Upper lobe of left lung (tissue), 6 donors: ENCODE measurements around the gene TBX6. TPM values are rescaled to one million over a fixed set of nuclear protein-coding genes. Genes with fewer than 3 reads are reported as not detected.

ENCODE experiments used
- ATAC-seq, 2 donors: fragments of 200-7000 bp; cut with Tn5 transposase; one replicate each; pipeline ENCODE4 v1.9.1; 2022; ENCODE audit warnings: mild to moderate bottlenecking in 2 of 2, moderate library complexity in 2 of 2; ENCODE audit not compliant: low FRiP score in 2 of 2
- DNase-seq, 2 donors: peaks; one replicate each; pipeline ENCODE4 v3.0.0-alpha.2; 2019 to 2020
- H3K27ac ChIP-seq, 4 donors: fragments of 200-600 bp; sonication (generic); one replicate each; pipeline ENCODE4 v1.5.1; 2016 to 2019
- H3K27me3 ChIP-seq, 4 donors: fragments of 200-600 bp; sonication (generic); one replicate each; pipeline ENCODE4 v1.5.1; 2017 to 2019
- H3K36me3 ChIP-seq, 4 donors: fragments of 200-600 bp; sonication (generic); one replicate each; pipeline ENCODE4 v1.5.1; 2016 to 2019
- H3K4me1 ChIP-seq, 4 donors: fragments of 200-600 bp; sonication (generic); one replicate each; pipeline ENCODE4 v1.5.1; 2018 to 2019
- H3K4me3 ChIP-seq, 4 donors: fragments of 200-600 bp; sonication (generic); one replicate each; pipeline ENCODE4 v1.5.1; 2017 to 2019; ENCODE audit warnings: mild to moderate bottlenecking in 2 of 4, moderate library complexity in 1 of 4
- H3K9me3 ChIP-seq, 4 donors: fragments of 200-600 bp; sonication (generic); one replicate each; pipeline ENCODE4 v1.5.1; 2018 to 2019
- CTCF ChIP-seq, 6 experiments: fragments of 450-650 bp in 4 of 6; fragments of 200-600 bp in 2 of 6; sonication (generic) in 2 of 6; IDR thresholded peaks; one replicate each; pipeline ENCODE4 v1.5.1; 2016 to 2019; ENCODE audit warnings: antibody characterized with exemption in 6 of 6
- EP300 ChIP-seq, 4 donors: sonication (generic); formaldehyde crosslinking; IDR thresholded peaks; one replicate each; pipeline ENCODE4 v1.5.1; 2017; ENCODE audit warnings: antibody characterized with exemption in 4 of 4, control low read depth in 2 of 4
- POLR2A ChIP-seq, 4 donors: fragments of 450-650 bp; IDR thresholded peaks; one replicate each; pipeline ENCODE4 v1.5.1; 2016 to 2017; ENCODE audit warnings: antibody characterized with exemption in 4 of 4, mild to moderate bottlenecking in 2 of 4
- POLR2AphosphoS5 ChIP-seq, 2 donors: sonication (generic); formaldehyde crosslinking; IDR thresholded peaks; one replicate each; pipeline ENCODE4 v1.5.1; 2017; ENCODE audit warnings: antibody characterized with exemption in 2 of 2
- WGBS, 2 donors: methylation state at CpG; one replicate each; pipeline ENCODE4 v1.1.5; 2017 to 2018; 5-methylcytosine and 5-hydroxymethylcytosine counted together
- total RNA-seq, 6 donors: library from RNA; depleted of rRNA in 4 of 6; stranded (reverse); fragments of >200 nt in 4 of 6; gene quantifications; one replicate each; pipeline versions ENCODE4 v1.1.0 to v1.2.1, GENCODE V29; 2016 to 2021
- donor health status: DM: no; HTN: no; CAD: no; lungs with moderate emphysema.
- donor health status: DM: no; HTN: yes; CAD: no; lungs with severe emphysema.

The TBX6 gene
- total RNA-seq, 6 donors from 2014 or later = 0.69 to 9.4 (median 1.4) TPM

GRCh38 chr16:30121741-30122571 is 30.2 kb upstream of the TBX6 start:
- peaks cover 23 to 34% (median 30%) of the 10 kb centered on the region in 4 donors for H3K4me1 ChIP-seq
- H3K9me3 ChIP-seq = no peaks in the 10 kb centered on the region
- H3K27me3 ChIP-seq = no peaks in the 10 kb centered on the region
- TF ChIP-seq EP300 (IDR thresholded peaks at IDR 0.05) (no peak), POLR2AphosphoS5 (IDR thresholded peaks at IDR 0.05) (peak in 1 of 2 donors; percentile 52), CTCF (IDR thresholded peaks at IDR 0.05) (no peak), POLR2A (IDR thresholded peaks at IDR 0.05) (peak in 1 of 4 donors; percentile 15)
- peaks cover 10 to 43% (median 22%) of the 10 kb centered on the region in 4 donors for H3K36me3 ChIP-seq
- H3K27ac ChIP-seq = peak overlapping the region; percentile 88 to 99 (median 96)
- peak overlapping the region; percentile 84 to 99 (median 96) for H3K4me3 ChIP-seq
- DNase-seq (peak; percentile 61 to 64), ATAC-seq (peak; percentile 38 to 66)
- whole genome bisulfite sequencing, 2 donors = 33 to 35% methylated on average over 15 to 31 of the region's 31 CpGs

DNA sequence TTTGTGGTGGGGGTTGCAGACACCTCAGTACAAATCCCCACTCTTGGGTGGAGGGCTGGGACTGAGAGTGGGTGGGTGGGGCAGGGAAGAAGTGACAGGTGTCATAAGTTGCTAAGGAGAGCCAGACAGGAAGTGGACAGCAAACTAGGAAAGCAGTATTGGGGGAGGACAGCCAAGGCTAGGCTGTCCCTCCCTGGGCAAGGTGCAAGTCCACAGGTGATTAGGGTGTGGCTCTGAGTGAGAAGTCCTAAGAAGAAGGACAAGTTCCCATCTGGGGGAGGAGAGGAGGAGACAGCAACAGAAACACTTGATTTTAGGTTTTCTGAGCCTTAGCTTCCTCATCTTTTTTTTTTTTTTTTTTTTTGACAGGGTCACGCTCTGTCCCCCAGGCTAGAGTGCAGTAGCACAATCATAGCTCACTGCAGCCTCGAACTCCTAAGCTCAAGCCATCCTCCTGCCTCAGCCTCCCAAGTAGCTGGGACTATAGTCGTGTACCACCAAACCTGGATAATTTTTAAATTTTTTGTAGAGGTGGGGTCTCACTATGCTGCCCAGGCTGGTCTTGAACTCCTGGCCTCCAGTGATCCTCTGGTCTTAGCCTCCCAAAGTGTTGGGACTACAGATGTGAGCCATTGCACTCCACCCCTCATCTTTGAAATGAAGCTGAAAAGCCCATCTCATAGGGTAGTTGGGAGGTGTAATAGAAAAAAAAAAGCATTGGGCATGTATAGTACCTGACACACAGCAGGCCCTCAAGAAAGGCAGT is 28.8 kb upstream of the TBX6 start:
- DNase-seq (no peak), ATAC-seq (no peak)
- Histone ChIP-seq H3K9me3 (no peaks in the 10 kb centered on the region), H3K4me3 (no peak overlapping the region), H3K27me3 (no peaks in the 10 kb centered on the region), H3K4me1 (peaks cover 23 to 37% (median 30%) of the 10 kb centered on the region in 4 donors), H3K27ac (peak overlapping the region in 3 of 4 donors; percentile 88 to 99 (median 95)), H3K36me3 (peaks cover 10 to 55% (median 32%) of the 10 kb centered on the region in 4 donors)
- WGBS, 2 donors = 90 to 93% methylated on average over 3 of the region's 3 CpGs
- TF ChIP-seq CTCF (IDR thresholded peaks at IDR 0.05) = no peak
- no peak for TF ChIP-seq POLR2AphosphoS5 (IDR thresholded peaks at IDR 0.05)
- no peak for TF ChIP-seq POLR2A (IDR thresholded peaks at IDR 0.05)
- no peak for TF ChIP-seq EP300 (IDR thresholded peaks at IDR 0.05)

DNA sequence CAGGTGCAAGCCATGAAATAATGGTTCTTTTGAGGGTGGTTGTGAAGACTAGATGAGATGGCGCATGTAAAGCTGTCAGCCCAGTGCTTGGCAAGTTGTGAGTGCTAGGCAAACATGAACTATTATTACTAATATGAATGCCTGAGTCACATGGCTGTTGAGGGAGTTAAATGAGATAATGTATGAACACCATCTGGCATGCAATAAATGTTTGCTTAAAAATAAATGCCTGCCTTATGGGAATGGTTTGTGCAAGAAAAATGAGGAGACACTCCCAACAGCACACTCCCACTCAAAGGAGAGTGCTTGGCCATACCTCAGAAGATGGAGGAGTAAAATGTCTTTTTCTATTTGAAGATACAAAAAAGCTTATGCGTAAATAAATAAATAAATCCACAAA is 27.7 kb upstream of the TBX6 start:
- DNase-seq (no peak), ATAC-seq (no peak)
- 89 to 91% methylated on average over 2 of the region's 2 CpGs for WGBS, 2 donors
- no peaks in the 10 kb centered on the region for H3K27me3 ChIP-seq
- peaks cover 10 to 66% (median 39%) of the 10 kb centered on the region in 4 donors for H3K36me3 ChIP-seq
- H3K4me3 ChIP-seq = no peak overlapping the region
- H3K27ac ChIP-seq = peak overlapping the region in 1 of 4 donors; percentile 78
- no peak for TF ChIP-seq POLR2A (IDR thresholded peaks at IDR 0.05)
- TF ChIP-seq POLR2AphosphoS5 (IDR thresholded peaks at IDR 0.05) = no peak
- no peak for TF ChIP-seq CTCF (IDR thresholded peaks at IDR 0.05)
- no peak for TF ChIP-seq EP300 (IDR thresholded peaks at IDR 0.05)
- no peaks in the 10 kb centered on the region for H3K9me3 ChIP-seq
- peaks cover 27 to 46% (median 34%) of the 10 kb centered on the region in 4 donors for H3K4me1 ChIP-seq

GRCh38 chr16:30117768-30118167 is 26.0 kb upstream of the TBX6 start:
- no peak for TF ChIP-seq CTCF (IDR thresholded peaks at IDR 0.05)
- no peak for TF ChIP-seq POLR2AphosphoS5 (IDR thresholded peaks at IDR 0.05)
- TF ChIP-seq POLR2A (IDR thresholded peaks at IDR 0.05) = no peak
- no peak for TF ChIP-seq EP300 (IDR thresholded peaks at IDR 0.05)
- no peak overlapping the region for H3K27ac ChIP-seq
- H3K9me3 ChIP-seq = no peaks in the 10 kb centered on the region
- H3K27me3 ChIP-seq = no peaks in the 10 kb centered on the region
- WGBS, 2 donors = 95 to 96% methylated on average over 4 to 7 of the region's 10 CpGs
- no peak overlapping the region for H3K4me3 ChIP-seq
- DNase-seq = no peak
- no peak for ATAC-seq
- peaks cover 28 to 58% (median 36%) of the 10 kb centered on the region in 4 donors for H3K4me1 ChIP-seq
- peaks cover 10 to 82% (median 52%) of the 10 kb centered on the region in 4 donors for H3K36me3 ChIP-seq
